Stimulated activated CD4-positive, alpha-beta T cell treated with anti-CD3 and anti-CD28 coated beads, Interleukin-12 subunit alpha, Interleukin-12 subunit beta, amount 100 ng/mL, for 24 hours (primary cell): ENCODE measurements around the gene TPST1.
"Not testable (repeated sequence)": the region's sequence is repeated elsewhere in the genome, so short reads cannot be mapped to it uniquely, and the experiment has no call there.

Experiments used
- DNase-seq, 2 experiments: peaks; one replicate each; pipeline ENCODE4 v3.0.0-alpha.2; 2020; ENCODE audit warnings: low read depth in 2 of 2

Gene TPST1

GRCh38 chr7:66331883-66332282 is 126.7 kb downstream of the TPST1 start:
- no peak for DNase-seq

- DNase-seq: no peak
Measured at GRCh38 chr7:66333443-66333842, 128.3 kb downstream of the TPST1 start.

GRCh38 chr7:66335318-66335717 is 130.2 kb downstream of the TPST1 start:
- DNase-seq: no peak

- no peak for DNase-seq
Measured at GRCh38 chr7:66336760-66337159, 131.6 kb downstream of the TPST1 start.

- no peak for DNase-seq
Measured at GRCh38 chr7:66339141-66339540, 134.0 kb downstream of the TPST1 start.

GRCh38 chr7:66344166-66344565 is 139.0 kb downstream of the TPST1 start:
- no peak for DNase-seq

- DNase-seq: no peak
Measured at GRCh38 chr7:66348531-66348930, 143.4 kb downstream of the TPST1 start.

GRCh38 chr7:66348959-66349358 is 143.8 kb downstream of the TPST1 start:
- no peak for DNase-seq

- no peak for DNase-seq
Measured at GRCh38 chr7:66352071-66352470, 146.9 kb downstream of the TPST1 start.

- no peak for DNase-seq
Measured at GRCh38 chr7:66353547-66353946, 148.4 kb downstream of the TPST1 start.

GRCh38 chr7:66355756-66356155 is 150.6 kb downstream of the TPST1 start:
- no peak for DNase-seq

- no peak for DNase-seq
Measured at GRCh38 chr7:66356277-66356721, 151.2 kb downstream of the TPST1 start.

GRCh38 chr7:66357087-66357486 is 152.0 kb downstream of the TPST1 start:
- no peak for DNase-seq

GRCh38 chr7:66359656-66360211 is 154.6 kb downstream of the TPST1 start:
- no peak for DNase-seq

- DNase-seq: no peak
Measured at GRCh38 chr7:66362136-66362535, 157.0 kb downstream of the TPST1 start.

- DNase-seq: no peak
Measured at GRCh38 chr7:66363635-66364034, 158.5 kb downstream of the TPST1 start.

GRCh38 chr7:66365031-66365430 is 159.9 kb downstream of the TPST1 start:
- not testable (repeated sequence) for DNase-seq

- DNase-seq: no peak
Measured at GRCh38 chr7:66371096-66371824, 166.1 kb downstream of the TPST1 start.

GRCh38 chr7:66374141-66374840 is 169.2 kb downstream of the TPST1 start:
- DNase-seq: not testable (repeated sequence)

- DNase-seq: no peak
Measured at GRCh38 chr7:66376264-66376945, 171.3 kb downstream of the TPST1 start.

- no peak for DNase-seq
Measured at GRCh38 chr7:66377045-66377444, 171.9 kb downstream of the TPST1 start.

GRCh38 chr7:66377714-66378113 is 172.6 kb downstream of the TPST1 start:
- DNase-seq: no peak
